Ovary (tissue), 3 donors: Measurements from ENCODE around the gene ANAPC5.

ENCODE experiments used
- CTCF ChIP-seq, 3 donors: fragments of 450-650 bp in 2 of 3; fragments of 200-600 bp in 1 of 3; IDR thresholded peaks; one replicate each; pipeline versions ENCODE4 v1.5.1 to v1.8.0; 2016 to 2022; ENCODE audit warnings: antibody characterized with exemption in 3 of 3, mild to moderate bottlenecking in 1 of 3
- POLR2A ChIP-seq: fragments of 450-650 bp; IDR thresholded peaks from one replicate; pipeline ENCODE4 v1.6.1; 2017; ENCODE audit warnings: antibody characterized with exemption, mild to moderate bottlenecking, moderate library complexity
- donor health status: DM: no; HTN: no; CAD: no.

- no peak for TF ChIP-seq POLR2A
- TF ChIP-seq CTCF (IDR thresholded peaks at IDR 0.05) = no peak
Measured at GRCh38 chr12:121330195-121330594, 22.0 kb downstream of the ANAPC5 start.
